PC-9 (cell line): ENCODE measurements around the gene LRFN4. TPM values are rescaled to one million over a fixed set of nuclear protein-coding genes. Genes with fewer than 3 reads are reported as not detected.
A peak's percentile ranks its signal among the peaks of the same experiment; 100 is the strongest.

Experiments
- BruUV-seq: library from RNA; stranded (reverse); fragments of 400-500 nt; replicated peaks from 2 replicates; lab custom pipeline; 2021; lab: Mats Ljungman, UMichigan
- CTCF ChIA-PET: fragments of 300-600 bp; sonication (Branson Sonifier 250); formaldehyde crosslinking; loops from one replicate; lab custom pipeline; 2022; ENCODE audit warnings: antibody characterized with exemption; lab: Charles Lee
- POLR2A ChIA-PET: fragments of 300-600 bp; sonication (Branson Sonifier 250); formaldehyde crosslinking; loops from one replicate; lab custom pipeline; 2022; ENCODE audit warnings: antibody characterized with exemption; ENCODE audit not compliant: unreplicated experiment; lab: Charles Lee
- DNase-seq, 2 experiments: peaks; one replicate each; pipeline versions ENCODE4 v3.0.0 to v3.0.0-alpha.2; 2015 to 2022; ENCODE audit warnings: mixed read lengths in 1 of 2
- H2AFZ ChIP-seq: fragments of 200-600 bp; sonication (generic); 2 replicates; pipeline ENCODE4 v1.8.1; 2017; ENCODE audit warnings: antibody characterized with exemption
- H3F3A ChIP-seq: fragments of 200-600 bp; sonication (generic); 2 replicates; pipeline ENCODE4 v1.8.1; 2017; ENCODE audit warnings: antibody characterized with exemption, mild to moderate bottlenecking, low read depth; ENCODE audit not compliant: insufficient read depth
- H3K27ac ChIP-seq: fragments of 200-600 bp; sonication (generic); 2 replicates; pipeline ENCODE4 v1.6.1; 2016; ENCODE audit warnings: mixed run types
- H3K27me3 ChIP-seq: fragments of 200-600 bp; sonication (generic); 2 replicates; pipeline ENCODE4 v1.6.1; 2016; ENCODE audit warnings: low read depth, mixed run types; ENCODE audit not compliant: insufficient read depth
- H3K36me3 ChIP-seq: fragments of 200-600 bp; sonication (generic); 2 replicates; pipeline ENCODE4 v1.6.1; 2016; ENCODE audit warnings: low read depth, mixed run types
- H3K4me1 ChIP-seq: fragments of 200-600 bp; sonication (generic); replicated peaks from 2 replicates; pipeline ENCODE4 v1.6.1; 2016; ENCODE audit warnings: mixed run types; ENCODE audit not compliant: insufficient read depth
- H3K4me2 ChIP-seq: fragments of 200-600 bp; sonication (generic); 2 replicates; pipeline ENCODE4 v1.6.1; 2017; ENCODE audit warnings: mixed run types
- H3K4me3 ChIP-seq: fragments of 200-600 bp; sonication (generic); 2 replicates; pipeline ENCODE4 v1.6.1; 2016; ENCODE audit warnings: mixed run types
- H3K79me2 ChIP-seq: fragments of 200-600 bp; sonication (generic); 2 replicates; pipeline ENCODE4 v1.6.1; 2017; ENCODE audit warnings: low read depth, mixed run types
- H3K9me2 ChIP-seq: fragments of 200-600 bp; sonication (generic); 2 replicates; pipeline ENCODE4 v1.8.1; 2017; ENCODE audit warnings: mild to moderate bottlenecking; ENCODE audit not compliant: insufficient read depth
- H3K9me3 ChIP-seq: fragments of 200-600 bp; sonication (generic); 2 replicates; pipeline ENCODE4 v1.8.1; 2016; ENCODE audit warnings: low read depth; ENCODE audit not compliant: insufficient read depth
- H4K20me1 ChIP-seq: fragments of 200-600 bp; sonication (generic); 2 replicates; pipeline ENCODE4 v1.8.1; 2017; ENCODE audit not compliant: insufficient read depth
- CTCF ChIP-seq: fragments of 200-600 bp; sonication (generic); conservative IDR thresholded peaks from 2 replicates; pipeline ENCODE4 v1.6.1; 2017; ENCODE audit warnings: mixed run types, antibody characterized with exemption, mild to moderate bottlenecking, moderate library complexity
- EZH2 ChIP-seq: fragments of 200-600 bp; sonication (generic); IDR thresholded peaks from 2 replicates; pipeline ENCODE4 v1.8.0; 2017; ENCODE audit warnings: antibody characterized with exemption, low read depth
- intact Hi-C: fragments of 100-400 bp; cut with micrococcal nuclease; formaldehyde crosslinking; loops from one replicate; pipeline ENCODE4 v1.10.0; 2022; ENCODE audit not compliant: unreplicated experiment
- total RNA-seq: library from RNA; stranded (reverse); gene quantifications from 2 replicates; pipeline ENCODE4 v1.2.3, GENCODE V29; 2021

LRFN4 gene
- total RNA-seq, 1 experiment from 2014 or later = 13.8 TPM

DNA sequence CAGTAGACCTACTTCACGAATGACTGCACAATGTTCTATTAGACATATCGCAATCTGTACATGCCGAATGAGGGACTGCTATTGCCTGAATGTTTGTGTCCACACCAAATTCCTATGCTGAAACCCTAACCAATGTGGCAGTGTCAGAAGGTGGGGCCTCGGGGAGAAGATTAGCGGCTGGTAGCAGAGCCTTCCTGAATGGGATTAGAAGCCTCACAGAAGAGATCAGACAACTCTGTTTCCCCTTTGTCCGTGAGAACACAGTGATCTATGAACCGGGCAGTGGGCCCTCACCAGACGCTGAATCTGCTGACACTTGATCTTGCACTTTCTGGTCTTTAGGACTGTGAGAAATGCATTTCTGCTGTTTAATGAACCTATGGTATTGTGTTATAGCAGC is 33.1 kb downstream of the LRFN4 start:
- 0 out of 2 replicates have a peak overlapping the region, but pooled peaks have one; percentile 3 for H3K27ac ChIP-seq
- no peaks in the 10 kb centered on the region for H4K20me1 ChIP-seq
- ChIA-PET POLR2A (interaction anchor here (0.6 kb wide), 1 partner anchor 365 kb away, joined by 4 read pairs; no protein-coding TSS in a partner anchor), CTCF (no interaction called here)
- H3F3A ChIP-seq = peaks cover 15% of the 10 kb centered on the region; the same call in 1 of the 2 replicates
- H2AFZ ChIP-seq = no peak overlapping the region
- no TSS peak for BruUV-seq
- peak in 1 of 2 experiments; percentile 52 for DNase-seq
- H3K4me3 ChIP-seq = no peak overlapping the region
- H3K36me3 ChIP-seq = no peaks in the 10 kb centered on the region
- H3K9me2 ChIP-seq = no peaks in the 10 kb centered on the region
- H3K4me1 ChIP-seq = peaks cover 35% of the 10 kb centered on the region
- H3K9me3 ChIP-seq = no peaks in the 10 kb centered on the region
- no peak overlapping the region for H3K4me2 ChIP-seq
- TF ChIP-seq CTCF = no peak
- no peak for TF ChIP-seq EZH2
- intact Hi-C loops = no loop called here
- H3K27me3 ChIP-seq = no peaks in the 10 kb centered on the region
- no peaks in the 10 kb centered on the region for H3K79me2 ChIP-seq

GRCh38 chr11:66891851-66892660 is 35.2 kb downstream of the LRFN4 start:
- Histone ChIP-seq H3F3A (peaks cover 15% of the 10 kb centered on the region; the same call in 1 of the 2 replicates), H3K27ac (peak overlapping the region; percentile 86), H3K36me3 (no peaks in the 10 kb centered on the region), H3K4me2 (peak overlapping the region; percentile 61), H2AFZ (no peak overlapping the region), H3K27me3 (no peaks in the 10 kb centered on the region), H3K9me2 (no peaks in the 10 kb centered on the region), H3K9me3 (no peaks in the 10 kb centered on the region), H3K4me3 (no peak overlapping the region; the same call in 1 of the 2 replicates), H4K20me1 (no peaks in the 10 kb centered on the region), H3K4me1 (peaks cover 35% of the 10 kb centered on the region), H3K79me2 (no peaks in the 10 kb centered on the region)
- POLR2A ChIA-PET = interaction anchor here (0.6 to 0.9 kb wide), 8 partner anchors 32 to 454 kb away, joined by 3 to 18 read pairs (median 4); no protein-coding TSS in a partner anchor
- intact Hi-C loops = loop anchor here (1.0 kb wide), 1 partner anchor 79 kb away; no protein-coding TSS in a partner anchor
- CTCF ChIA-PET = interaction anchor here (0.7 kb wide), 1 partner anchor 163 kb away, joined by 3 read pairs; no protein-coding TSS in a partner anchor
- BruUV-seq = TSS peak; percentile 99
- peak; percentile 90 to 96 for DNase-seq
- TF ChIP-seq EZH2 (no peak), CTCF (no peak; the same call in 1 of the 2 replicates)

- intact Hi-C loops = loop anchor here (1.0 kb wide), 1 partner anchor 78 kb away; no protein-coding TSS in a partner anchor
- no peak overlapping the region for H2AFZ ChIP-seq
- ChIA-PET POLR2A (interaction anchor here (0.7 kb wide), 1 partner anchor 140 kb away, joined by 3 read pairs; no protein-coding TSS in a partner anchor), CTCF (interaction anchor here (0.7 to 1.0 kb wide), 2 partner anchors 135 to 1554 kb away, joined by 3 to 4 read pairs; no protein-coding TSS in a partner anchor)
- TF ChIP-seq EZH2 = no peak
- no peak for TF ChIP-seq CTCF
- BruUV-seq = TSS peak; percentile 79
- no peaks in the 10 kb centered on the region for H3K27me3 ChIP-seq
- H3K36me3 ChIP-seq = no peaks in the 10 kb centered on the region
- H3K4me2 ChIP-seq = peak overlapping the region; percentile 61; the same call in 1 of the 2 replicates
- DNase-seq = peak in 1 of 2 experiments; percentile 31
- peaks cover 19% of the 10 kb centered on the region; the same call in 1 of the 2 replicates for H3F3A ChIP-seq
- H3K9me3 ChIP-seq = no peaks in the 10 kb centered on the region
- no peak overlapping the region for H3K4me3 ChIP-seq
- no peaks in the 10 kb centered on the region for H3K79me2 ChIP-seq
- no peaks in the 10 kb centered on the region for H4K20me1 ChIP-seq
- peak overlapping the region; percentile 86 for H3K27ac ChIP-seq
- peaks cover 35% of the 10 kb centered on the region for H3K4me1 ChIP-seq
- H3K9me2 ChIP-seq = no peaks in the 10 kb centered on the region
Measured at GRCh38 chr11:66892911-66893310, 36.0 kb downstream of the LRFN4 start.
